SW480 (cell line): ENCODE results near the gene SHISA7.
"Not testable (repeated sequence)": the region's sequence is repeated elsewhere in the genome, so short reads cannot be mapped to it uniquely, and the experiment has no call there.

Experiments
- DNase-seq: peaks from one replicate; pipeline ENCODE4 v3.0.0-alpha.2; 2016; ENCODE audit warnings: low spot score

Gene SHISA7

GRCh38 chr19:55446060-55446459, 3.0 kb upstream of the SHISA7 start:
- DNase-seq, result no peak

GRCh38 chr19:55444646-55445045, 1.5 kb upstream of the SHISA7 start:
- no peak for DNase-seq

DNA sequence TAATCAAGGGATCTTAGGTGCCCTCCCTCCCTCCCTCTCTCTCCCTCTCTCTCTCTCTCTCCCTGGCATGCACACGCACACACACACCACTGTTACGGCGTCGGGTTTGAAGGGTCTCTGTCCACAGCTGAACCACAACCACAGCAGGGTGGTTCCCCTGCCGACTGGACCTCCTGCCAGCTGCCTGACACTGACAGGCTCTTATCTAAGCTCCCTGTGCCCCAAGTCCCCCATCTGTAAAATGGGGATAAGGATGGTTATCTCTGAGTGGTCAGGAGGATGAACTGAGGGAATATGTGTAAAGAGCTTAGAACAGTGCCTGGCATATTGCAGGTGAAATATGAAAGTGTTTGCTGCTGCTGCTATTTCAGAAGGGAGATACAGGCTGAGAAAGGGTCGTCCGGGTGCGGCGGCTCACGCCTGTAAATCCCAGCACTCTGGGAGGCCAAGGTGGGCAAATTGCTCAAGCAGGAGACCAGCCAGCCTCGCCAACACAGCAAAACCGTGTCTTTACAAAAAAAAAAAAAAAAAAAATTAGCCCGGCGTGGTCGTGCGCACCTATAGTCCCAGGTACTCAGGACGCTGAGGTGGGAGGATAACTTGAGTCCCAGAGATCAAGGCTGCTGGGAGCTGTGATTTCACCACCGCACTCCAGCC, 852 bp upstream of the SHISA7 start:
- no peak for DNase-seq

DNA sequence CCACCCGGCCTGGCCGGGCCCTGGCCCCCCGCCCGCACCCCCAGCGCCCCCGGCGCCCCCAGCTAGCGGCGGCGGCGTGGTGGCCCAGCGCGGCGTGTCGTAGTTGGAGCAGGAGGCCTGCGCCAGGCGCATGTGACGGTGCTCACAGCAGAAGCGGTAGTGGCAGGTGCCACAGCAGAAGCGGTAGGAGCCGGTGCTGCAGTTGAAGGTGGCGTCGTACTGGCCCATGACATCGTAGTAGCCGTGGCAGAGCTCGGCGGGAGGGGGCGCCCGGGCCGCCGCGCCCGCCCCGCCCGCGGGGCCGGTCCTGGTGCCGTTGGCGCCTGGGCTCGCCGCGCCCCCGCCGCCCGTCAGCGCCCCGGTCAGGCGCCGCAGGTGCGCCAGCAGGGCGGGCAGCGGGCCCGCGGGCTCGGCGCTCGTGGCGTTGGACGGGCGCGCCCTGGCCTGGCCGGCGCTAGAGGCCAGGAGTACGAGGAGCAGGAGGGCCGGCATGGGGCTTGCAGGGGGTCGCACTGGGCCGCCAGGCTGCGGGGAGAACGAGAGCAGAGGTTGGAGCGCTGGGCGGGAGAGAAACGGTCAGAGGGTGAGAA, 633 bp downstream of the SHISA7 start:
- DNase-seq, result peak; percentile 75

DNA sequence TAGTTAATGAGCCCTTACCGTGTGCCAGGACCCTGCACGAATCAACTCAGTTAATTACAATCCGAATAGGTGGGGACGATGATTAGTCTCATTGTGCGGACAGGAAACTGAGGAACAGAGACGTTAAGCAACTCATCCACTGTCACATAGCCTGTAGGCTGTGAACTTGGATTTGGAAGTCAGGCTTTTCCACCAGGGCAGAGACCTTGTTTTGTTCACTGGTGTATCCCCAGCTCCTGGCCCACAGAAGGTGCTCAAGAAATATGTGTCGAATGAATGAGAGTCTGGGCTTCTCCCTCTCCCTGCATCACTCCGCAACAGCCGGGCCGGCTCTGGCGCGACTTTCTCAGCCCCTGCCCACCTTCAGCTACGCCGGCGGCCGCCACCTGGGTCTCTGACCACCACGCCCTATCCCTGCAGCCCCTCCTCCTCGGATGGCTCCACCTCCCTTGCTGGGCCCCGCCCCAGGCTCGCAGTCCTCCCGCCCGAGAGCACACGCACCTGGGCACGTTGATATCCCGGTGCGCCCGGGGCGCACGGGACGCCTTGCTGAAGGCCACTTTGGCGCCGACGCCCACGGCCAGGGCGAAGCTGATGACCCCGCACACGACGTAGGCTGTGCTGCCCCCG, 1.3 kb downstream of the SHISA7 start:
- DNase-seq, result peak; percentile 37

GRCh38 chr19:55441319-55441691, 1.8 kb downstream of the SHISA7 start:
- DNase-seq, result no peak

GRCh38 chr19:55440411-55441105, 2.5 kb downstream of the SHISA7 start:
- no peak for DNase-seq

- no peak for DNase-seq
Observed at GRCh38 chr19:55439052-55439451, 4.0 kb downstream of the SHISA7 start.

- DNase-seq, result peak; percentile 82
Observed at GRCh38 chr19:55437410-55437809, 5.7 kb downstream of the SHISA7 start.

- no peak for DNase-seq
Observed at GRCh38 chr19:55436847-55437246, 6.3 kb downstream of the SHISA7 start.

GRCh38 chr19:55435020-55435419, 8.1 kb downstream of the SHISA7 start:
- DNase-seq, result no peak

GRCh38 chr19:55434356-55434919, 8.7 kb downstream of the SHISA7 start:
- no peak for DNase-seq

DNA sequence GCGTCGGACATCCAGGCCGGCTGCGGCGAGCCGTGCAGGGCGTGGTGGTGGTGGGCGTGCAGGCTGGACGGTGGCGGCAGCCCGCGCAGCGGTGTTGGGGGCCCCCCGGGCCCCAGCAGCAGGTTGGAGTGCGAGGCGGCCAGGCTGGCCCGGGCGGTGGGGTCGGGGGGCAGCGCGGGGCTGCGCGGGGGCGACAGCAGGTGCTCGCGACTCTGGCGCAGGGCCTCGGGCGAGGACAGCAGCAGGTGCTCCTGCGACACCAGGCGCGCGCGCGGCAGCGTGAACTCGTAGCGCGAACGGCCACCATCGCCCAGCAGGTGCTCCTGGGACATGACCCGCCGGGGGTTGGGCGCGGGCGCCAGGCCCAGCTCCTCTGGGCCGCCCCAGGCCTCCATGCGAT, 9.8 kb downstream of the SHISA7 start:
- no peak for DNase-seq

DNA sequence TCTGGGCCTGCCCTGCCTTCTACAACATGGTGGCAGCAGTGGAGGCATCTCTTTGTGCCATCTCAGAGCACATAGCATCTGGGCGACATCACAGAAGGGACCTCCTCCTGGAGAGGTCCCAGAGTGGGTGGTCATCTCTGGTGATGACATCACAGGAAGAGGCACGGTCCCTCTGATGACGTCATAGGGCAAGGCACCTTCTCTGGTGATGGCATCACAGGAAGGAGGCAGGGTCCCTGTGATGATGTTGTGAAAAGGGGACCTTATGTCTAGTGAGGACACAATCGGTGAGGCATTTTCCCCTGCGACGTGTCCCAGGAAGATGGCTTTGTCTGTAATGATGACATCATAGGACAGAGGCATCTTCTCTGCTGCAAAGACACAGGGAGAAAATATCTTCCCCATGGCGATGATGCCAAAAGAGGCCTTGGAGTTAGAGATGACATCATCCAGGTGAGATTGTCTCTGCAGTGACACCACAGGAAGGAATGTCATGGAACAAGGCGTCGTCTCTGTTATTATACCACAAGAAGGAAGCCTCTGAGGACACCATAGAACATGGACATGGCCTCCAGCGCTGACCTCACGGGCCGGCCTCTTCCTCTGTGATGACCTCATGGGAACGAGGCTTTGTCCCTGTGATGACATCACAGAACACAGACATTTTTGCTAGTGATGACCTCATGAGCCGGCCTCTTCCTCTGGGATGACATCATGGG, 10.7 kb downstream of the SHISA7 start:
- peak; percentile 54 for DNase-seq

- no peak for DNase-seq
Observed at GRCh38 chr19:55431183-55431582, 11.9 kb downstream of the SHISA7 start.

GRCh38 chr19:55426042-55426441, 17.1 kb downstream of the SHISA7 start:
- DNase-seq, result no peak

- no peak for DNase-seq
Observed at GRCh38 chr19:55424518-55424917, 18.6 kb downstream of the SHISA7 start.

DNA sequence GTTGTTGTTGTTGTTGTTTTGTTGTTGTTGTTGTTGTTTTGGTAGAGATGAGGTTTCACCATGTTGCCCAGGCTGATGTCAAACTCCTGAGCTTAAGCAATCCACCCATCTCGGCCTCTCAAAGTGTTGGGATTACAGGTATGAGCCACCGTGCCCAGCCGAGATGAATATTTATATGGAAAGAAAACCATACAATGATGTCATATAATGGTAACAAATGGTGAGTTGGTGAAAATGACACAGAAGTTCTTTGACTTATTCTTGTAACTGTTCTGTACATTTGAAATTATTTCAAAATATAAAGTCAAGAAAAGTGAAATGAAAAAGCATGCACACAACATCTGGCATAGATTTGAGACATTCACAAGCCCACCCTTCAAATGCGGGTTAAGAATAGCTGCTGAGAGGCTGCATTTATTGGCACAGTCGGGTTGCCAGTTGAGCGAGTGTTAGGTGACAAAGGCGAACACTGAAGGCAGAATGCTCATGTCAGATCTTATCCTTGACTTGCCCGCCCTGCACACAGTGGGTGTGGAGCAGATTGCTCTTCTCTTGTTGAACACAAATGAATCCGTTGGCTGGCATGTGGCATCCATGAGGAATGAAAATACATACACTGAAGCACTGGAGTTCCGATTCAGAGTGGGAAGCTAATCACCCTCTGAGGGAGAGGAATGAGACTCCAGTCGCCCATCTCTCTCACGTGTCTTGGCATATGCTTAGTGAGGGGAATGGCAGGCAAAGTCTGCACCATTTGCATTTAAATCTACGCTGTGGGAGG, 19.7 kb downstream of the SHISA7 start:
- DNase-seq, result no peak

GRCh38 chr19:55421281-55421680, 21.8 kb downstream of the SHISA7 start:
- DNase-seq, result not testable (repeated sequence)

DNA sequence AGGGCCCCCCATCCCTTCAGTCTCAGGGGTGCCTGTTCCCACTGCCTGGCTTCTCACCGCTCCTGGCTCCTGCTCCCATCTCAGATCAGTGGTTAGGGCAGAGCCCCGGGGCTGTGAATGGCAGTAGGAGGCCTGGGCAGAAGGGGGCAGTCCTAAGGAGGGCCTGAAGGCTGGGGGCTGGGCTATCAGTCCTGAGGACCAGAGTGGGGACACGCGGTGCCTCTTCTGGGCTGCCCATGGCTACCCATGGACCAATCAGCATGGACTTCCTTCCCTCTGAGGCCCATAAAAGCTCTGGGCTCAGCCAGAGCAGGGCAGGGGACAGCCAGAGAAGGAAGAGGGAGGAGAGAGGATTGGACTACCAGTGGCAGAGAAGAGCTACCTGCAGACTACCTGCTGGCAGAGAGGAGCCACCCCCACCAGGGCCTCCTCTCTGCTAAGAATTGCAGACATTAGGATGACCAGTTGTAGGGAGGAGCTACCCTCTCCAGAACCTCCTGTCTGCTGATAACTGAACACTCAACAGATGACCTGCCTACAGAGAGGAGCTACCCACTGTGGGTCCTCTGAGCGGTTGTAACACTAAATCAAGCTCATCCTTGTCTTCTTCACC, 23.4 kb downstream of the SHISA7 start:
- no peak for DNase-seq

- DNase-seq, result no peak
Observed at GRCh38 chr19:55419103-55419502, 24.0 kb downstream of the SHISA7 start.
